Stimulated activated CD4-positive, alpha-beta T cell treated with anti-CD3 and anti-CD28 coated beads, Interleukin-12 subunit alpha, Interleukin-12 subunit beta, amount 100 ng/mL, for 48 hours (primary cell): ENCODE data around the gene ABCC3.
"Not testable (repeated sequence)": the region's sequence is repeated elsewhere in the genome, so short reads cannot be mapped to it uniquely, and the experiment has no call there.

ENCODE experiments used
- DNase-seq, 3 donors: peaks; one replicate each; pipeline ENCODE4 v3.0.0-alpha.2; 2020; ENCODE audit warnings: low read depth in 2 of 3, low spot score in 1 of 3

The ABCC3 gene

GRCh38 chr17:50697062-50697461 lies 62.4 kb downstream of the ABCC3 start:
- no peak for DNase-seq

DNA sequence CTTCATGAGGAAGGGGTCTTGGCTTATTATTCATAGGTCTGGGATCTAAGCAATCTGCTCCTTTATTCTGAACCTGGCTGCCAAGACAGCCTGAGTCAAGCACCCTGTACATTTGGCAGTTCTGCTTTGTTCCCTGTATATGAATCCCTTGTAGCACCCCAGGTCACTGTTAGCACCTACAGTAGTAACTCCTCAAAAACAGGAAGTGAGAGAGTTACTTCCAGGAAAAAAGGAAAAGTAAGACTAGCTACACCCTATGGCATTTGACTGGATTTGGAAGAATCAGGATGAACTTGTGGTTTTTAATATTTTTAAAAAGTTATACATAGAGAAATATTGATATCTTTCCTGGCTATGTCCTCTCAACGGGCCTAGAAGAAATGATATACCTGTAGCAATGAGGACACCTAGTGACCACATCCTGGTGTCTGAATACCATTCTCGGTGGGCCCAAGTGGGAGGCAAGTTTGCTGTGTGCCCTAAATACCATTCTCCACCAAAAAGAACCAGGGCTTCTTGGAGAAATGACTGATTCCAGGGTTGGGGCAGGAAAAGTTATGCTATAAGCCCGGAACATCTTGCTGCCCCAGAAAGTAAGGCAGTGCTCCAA lies 63.1 kb downstream of the ABCC3 start:
- DNase-seq: no peak

DNA sequence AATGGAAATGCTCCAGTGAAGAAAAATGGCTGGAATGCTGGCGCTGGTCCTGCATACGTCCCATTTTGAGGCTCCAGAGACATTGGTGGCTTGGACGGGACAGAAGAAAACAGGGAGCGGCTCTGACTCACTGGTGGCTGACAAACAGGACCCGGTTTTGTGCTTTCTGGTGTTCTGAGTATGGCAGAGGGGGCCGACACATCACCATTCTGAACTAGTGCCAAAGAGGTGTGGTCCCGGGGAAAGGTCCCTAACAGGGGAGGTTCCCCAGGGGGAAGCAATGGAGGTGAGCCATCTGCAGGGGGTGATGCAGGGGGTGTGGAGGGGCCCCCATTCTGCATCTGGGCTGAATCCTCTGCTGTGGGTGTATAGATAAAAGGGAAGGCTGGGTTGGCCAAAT lies 64.7 kb downstream of the ABCC3 start:
- no peak for DNase-seq

GRCh38 chr17:50703162-50703561 lies 68.5 kb downstream of the ABCC3 start:
- DNase-seq: no peak

DNA sequence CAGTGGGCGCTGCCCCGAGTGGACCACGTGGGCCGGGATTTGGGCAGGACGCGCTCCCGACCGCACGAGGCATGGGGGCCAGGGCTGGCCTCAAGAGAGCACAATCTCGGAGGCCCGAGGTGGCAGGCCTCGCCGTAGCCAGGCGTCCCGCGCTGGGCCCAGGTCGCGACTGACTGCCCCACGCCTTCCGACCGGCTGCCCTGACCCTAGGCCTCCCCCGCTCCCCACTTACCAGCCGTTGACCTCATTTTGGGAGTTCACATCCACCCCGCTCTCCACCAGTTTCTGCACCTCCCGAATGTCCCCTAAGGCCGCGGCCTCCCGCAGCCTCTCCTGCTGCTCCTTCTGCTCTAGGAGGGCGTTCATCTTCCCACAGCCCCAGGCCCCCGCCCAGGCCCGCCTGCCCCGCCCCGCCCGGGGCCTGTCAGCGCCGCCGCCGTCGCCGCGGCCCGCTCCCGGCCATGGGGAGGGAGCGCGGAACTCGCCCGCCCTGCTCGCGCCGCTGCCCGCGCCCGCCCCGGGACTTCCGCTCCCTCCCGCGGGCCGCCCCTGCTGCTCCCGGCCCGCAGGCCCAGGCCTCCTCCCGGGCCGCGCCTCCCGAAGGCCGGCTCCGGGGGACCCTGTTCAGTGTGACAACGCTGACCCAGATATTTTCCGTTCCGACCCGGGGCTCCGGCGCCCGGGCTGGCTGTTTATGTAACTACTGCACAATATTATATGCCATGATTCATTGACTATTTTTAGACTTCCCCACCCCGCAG lies 72.8 kb downstream of the ABCC3 start, which contains the start of gene ANKRD40:
Gene ANKRD40 (minus strand): TSS at position 626 of the 761 bp plus-strand sequence. CDS start 260 bp downstream, at position 366.
- peak; percentile 85 to 95 (median 90) for DNase-seq

DNA sequence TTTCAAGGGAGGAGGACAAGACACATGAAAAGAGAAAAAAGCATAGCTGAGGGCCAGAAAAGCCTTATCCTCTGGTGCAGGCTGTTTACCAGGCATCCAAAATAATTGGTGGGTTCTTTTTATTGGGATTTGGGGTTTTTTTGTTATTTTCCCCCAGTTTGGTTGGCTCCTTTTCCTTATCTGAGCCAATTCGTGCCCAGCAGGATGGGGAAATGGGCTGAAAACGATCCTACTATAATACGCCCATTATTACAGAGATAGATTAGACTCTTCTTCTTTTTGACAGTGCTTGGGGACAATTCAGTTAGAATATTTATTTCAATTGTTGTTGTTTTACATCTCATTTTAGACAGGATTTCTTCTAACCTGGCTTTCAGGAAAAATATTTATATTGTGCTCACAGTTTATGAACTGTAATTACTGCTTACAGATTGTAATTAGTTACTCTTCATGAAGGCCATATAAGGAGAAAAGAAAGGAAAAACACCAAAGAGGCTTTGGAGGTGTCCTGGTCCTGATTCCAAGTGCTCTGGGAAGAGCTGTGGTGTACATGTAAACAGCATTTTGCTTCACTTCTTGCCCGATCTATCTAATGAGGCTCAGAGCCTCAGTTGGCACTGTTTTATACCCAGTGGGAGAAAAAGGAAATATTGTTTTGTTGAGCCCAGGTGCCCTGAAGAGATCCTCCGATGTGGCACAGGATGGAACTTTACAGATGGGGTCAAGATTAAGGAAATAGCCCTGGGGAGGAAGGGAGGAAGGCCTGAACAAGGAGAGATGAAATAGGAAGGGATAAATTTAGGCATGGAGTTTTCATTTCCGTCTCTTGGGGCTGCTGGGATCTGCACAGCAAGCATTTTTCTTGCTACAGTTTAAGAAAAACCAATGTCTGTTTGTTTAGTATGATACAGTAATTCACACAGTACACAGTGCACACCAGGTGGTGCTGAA lies 73.6 kb downstream of the ABCC3 start:
- no peak for DNase-seq

DNA sequence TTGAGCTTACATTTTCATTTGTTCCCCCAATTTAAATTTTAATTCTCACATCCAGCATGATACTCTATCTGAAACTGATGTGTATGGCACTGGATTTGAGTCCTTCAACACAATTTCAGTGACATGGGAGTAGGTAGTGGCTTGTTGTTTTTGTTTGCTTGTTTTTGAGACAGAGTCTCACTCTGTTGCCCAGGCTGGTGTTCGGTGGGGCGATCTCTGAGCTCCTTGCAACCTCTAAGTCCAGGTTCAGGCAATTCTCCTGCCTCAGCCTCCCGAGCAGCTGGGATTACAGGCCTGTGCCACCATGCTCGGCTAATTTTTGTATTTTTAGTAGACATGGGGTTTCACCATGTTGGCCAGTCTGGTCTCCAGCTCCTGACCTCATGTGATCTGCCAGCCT lies 74.4 kb downstream of the ABCC3 start:
- DNase-seq: not testable (repeated sequence)

- no peak for DNase-seq
Measured at GRCh38 chr17:50710025-50710424, 75.3 kb downstream of the ABCC3 start.

DNA sequence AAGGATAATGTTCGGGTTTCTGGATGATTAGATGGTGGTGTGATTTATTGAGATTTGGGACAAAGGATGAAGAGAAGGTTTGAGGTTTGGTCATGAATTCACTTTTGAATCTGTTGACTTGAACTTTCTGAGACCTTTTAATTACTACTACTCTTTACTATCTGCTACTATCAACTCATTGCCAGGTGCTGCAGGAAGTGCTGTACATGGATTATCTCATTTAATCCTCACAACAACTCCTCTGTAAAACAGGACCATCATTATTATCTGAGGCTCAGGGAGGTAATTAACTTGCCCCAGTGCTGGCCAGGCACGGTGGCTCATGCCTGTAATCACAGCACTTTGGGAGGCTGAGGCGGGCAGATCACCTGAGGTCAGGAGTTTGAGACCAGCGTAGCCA lies 76.0 kb downstream of the ABCC3 start:
- no peak for DNase-seq

DNA sequence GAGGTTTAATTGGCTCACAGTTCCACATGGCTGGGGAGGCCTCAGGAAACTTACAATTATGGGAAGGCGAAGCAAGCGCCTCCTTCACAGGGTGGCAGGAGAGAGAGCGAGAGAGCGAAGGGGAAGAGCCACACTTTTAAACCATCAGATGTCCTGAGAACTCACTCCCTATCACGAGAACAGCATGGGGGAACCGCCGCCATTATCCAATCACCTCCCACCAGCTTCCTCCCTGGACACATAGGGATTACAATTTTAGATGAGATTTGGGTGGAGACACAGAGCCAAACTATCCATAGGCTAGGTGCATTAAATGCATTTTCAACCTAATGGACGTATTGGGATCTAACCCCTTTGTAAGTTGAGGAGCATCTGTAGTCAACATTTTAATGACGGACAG lies 78.0 kb downstream of the ABCC3 start:
- no peak for DNase-seq

DNA sequence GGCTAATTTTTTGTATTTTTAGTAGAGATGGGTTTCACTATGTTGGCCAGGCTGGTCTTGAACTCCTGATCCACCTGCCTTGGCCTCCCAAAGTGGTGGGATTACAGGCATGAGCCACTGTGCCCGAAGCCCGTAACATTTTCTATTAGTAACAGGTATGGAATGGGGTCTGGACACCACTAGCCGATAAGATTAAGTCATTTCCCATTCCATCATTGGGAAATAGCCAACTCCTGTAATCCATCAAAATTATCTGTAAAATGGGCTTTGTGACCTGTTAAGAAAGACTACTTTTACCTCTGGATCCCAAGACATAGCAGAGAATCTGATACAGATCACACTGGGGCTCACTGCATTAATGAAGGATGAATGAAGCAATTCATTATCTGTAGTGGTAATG lies 80.8 kb downstream of the ABCC3 start:
- no peak for DNase-seq

GRCh38 chr17:50719144-50719923 lies 84.7 kb downstream of the ABCC3 start, which contains the start of gene LUC7L3:
TSS of gene LUC7L3 (plus strand) at chr17:50719603. CDS start at chr17:50719733, 130 bp downstream.
- peak; percentile 83 to 93 (median 86) for DNase-seq

- no peak for DNase-seq
Measured at GRCh38 chr17:50719924-50720794, 85.5 kb downstream of the ABCC3 start.

DNA sequence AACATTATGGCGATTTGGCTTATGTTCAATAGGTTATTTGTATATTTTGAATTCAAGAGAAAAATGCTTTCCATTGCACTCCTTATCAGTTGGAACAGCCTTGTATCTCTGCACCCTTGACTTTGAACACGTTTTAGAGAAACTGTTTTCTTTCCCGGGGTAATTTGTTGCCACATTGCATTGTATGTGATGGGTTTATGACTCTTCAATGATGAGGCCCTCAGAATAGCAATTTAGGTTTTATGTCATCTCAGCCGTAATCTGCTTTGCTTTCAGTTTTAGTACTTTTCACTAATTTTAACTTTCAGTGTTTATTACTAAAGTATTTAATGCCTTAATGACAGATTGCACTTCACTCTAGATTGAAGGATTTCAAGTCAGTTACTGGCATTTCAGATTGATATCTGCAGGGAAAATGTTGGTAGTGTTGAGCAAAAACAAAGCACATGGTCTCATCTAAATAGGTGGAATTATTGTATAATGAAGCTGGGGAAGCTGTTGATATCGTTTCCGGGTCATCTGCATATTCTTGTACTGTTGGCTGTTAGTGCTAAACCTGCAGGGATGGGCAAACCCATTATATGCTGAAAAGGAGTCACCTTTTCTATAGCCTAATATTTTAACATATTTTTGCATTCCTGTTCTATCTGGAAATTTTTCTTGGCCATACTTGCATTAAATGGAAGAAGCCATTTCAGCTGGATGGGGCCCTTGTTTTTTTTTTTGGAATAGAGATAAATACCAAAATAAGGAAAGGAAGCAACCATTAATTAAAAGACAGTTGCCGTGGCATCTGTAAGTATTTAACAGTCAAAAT lies 86.7 kb downstream of the ABCC3 start:
- no peak for DNase-seq

GRCh38 chr17:50722746-50723145 lies 88.1 kb downstream of the ABCC3 start:
- no peak for DNase-seq

DNA sequence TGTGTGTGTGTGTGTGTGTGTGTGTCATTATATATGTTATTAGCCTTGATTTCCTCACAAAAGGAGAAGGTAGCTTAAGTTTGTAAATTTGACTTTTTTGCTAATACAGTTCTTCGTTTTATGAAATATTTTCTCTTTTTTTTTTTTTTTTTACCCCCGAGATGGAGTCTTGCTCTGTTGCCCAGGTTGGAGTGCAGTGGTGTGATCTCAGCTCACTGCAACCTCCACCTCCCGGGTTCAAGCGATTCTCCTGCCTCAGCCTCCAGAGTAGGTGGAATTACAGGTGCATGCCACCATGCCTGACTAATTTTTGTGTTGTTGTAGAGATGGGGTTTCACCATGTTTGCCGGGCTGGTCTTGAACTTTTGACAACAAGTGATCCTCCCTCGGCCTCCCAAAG lies 89.9 kb downstream of the ABCC3 start:
- not testable (repeated sequence) for DNase-seq

DNA sequence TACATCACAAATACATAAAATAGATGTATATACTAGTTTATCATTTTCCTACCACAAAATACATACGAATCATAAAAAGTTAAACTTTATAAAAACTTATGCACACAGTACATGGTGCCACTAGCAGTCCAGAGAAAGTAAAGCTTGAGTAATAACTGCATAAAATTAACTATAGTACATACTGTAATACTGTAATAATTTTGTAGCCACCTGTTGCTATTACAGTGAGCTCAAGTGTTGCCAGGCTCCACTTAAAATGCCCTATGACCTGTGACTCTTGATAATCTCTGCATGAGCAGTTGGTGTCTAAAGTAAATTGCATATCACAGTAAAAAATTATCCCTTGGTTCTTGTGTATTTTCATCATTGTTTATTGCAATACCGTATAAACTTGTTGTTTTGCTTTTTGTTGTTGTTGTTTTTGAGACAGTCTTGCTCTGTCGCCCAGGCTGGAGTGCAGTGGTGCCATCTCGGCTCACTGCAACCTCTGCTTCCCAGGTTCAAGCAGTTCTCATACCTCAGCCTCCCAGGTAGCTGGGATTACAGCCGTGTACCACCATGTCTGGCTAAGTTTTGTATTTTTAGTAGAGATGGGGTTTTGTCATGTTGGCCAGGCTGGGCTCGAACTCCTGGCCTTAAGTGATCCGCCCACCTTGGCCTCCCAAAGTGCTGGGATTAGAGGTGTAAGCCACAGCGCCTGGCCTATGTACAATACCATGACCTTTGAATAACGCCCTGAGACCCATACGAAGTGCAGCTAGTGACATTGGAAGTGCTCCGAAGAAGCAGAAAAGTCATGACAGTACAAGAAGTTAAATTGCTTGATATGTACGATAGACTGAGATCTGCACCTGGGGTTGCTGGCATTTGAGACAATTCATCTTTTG lies 91.3 kb downstream of the ABCC3 start:
- DNase-seq: no peak

DNA sequence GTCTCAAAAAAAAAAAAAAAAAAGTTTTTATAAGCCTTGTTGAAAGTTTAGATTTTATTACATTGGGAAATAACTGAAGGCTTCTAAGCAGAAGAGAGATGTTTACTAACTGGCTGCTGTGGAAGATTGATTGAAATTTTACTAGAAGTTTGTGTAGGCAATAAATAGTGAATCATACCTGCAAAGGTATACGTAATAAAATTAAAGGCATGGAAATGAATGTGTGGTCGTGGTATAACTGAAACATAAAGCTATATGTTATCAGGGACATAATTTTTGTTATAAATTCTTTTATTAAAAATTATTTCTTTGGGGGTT lies 93.4 kb downstream of the ABCC3 start:
- no peak for DNase-seq
